Peyer's patch (tissue), 4 donors: ENCODE data around the gene PPP3R1.

Source experiments
- POLR2A ChIP-seq, 2 donors: fragments of 450-650 bp; IDR thresholded peaks; one replicate each; pipeline ENCODE4 v1.5.1; 2017; ENCODE audit warnings: antibody characterized with exemption in 2 of 2, mild to moderate bottlenecking in 2 of 2, moderate library complexity in 2 of 2
- TF ChIP-seq, protein P1 (sequence below), 6 experiments: fragments of 450-650 bp in 4 of 6; fragments of 200-600 bp in 2 of 6; sonication (generic) in 1 of 6; IDR thresholded peaks; one replicate each; pipeline ENCODE4 v1.5.1; 2017 to 2019; ENCODE audit warnings: antibody characterized with exemption in 6 of 6, mild to moderate bottlenecking in 3 of 6, moderate library complexity in 1 of 6

DNA sequence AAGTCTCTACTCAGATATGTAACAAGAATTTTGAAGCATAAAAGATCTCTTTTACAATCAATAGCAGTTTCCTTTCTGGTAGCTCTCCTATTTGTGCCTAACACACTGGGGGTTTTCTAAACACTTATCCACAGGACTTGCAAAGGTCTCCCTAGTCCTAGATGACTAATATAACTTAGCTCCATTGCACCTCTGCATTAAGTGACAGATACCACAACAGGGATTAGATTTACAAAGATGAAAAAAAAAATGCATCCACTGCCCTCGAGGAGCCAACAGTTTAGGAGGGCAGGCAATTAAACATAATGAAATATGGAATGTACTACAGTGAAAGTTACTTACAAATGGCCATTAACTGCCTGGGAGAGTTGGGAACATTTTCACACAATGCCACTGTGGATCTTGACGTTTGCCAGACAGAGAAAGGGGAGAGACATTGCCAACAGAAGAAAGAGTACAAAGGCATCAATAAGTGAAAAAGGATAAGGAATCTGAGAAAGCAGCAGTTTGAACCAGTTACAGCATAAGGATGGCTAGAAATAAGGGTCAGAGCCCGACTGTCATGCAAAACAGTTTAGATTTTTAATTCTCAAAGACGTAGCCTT is 14.3 kb downstream of the PPP3R1 start:
- TF ChIP-seq, protein P1, sequence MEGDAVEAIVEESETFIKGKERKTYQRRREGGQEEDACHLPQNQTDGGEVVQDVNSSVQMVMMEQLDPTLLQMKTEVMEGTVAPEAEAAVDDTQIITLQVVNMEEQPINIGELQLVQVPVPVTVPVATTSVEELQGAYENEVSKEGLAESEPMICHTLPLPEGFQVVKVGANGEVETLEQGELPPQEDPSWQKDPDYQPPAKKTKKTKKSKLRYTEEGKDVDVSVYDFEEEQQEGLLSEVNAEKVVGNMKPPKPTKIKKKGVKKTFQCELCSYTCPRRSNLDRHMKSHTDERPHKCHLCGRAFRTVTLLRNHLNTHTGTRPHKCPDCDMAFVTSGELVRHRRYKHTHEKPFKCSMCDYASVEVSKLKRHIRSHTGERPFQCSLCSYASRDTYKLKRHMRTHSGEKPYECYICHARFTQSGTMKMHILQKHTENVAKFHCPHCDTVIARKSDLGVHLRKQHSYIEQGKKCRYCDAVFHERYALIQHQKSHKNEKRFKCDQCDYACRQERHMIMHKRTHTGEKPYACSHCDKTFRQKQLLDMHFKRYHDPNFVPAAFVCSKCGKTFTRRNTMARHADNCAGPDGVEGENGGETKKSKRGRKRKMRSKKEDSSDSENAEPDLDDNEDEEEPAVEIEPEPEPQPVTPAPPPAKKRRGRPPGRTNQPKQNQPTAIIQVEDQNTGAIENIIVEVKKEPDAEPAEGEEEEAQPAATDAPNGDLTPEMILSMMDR (IDR thresholded peaks at IDR 0.05): no peak
- TF ChIP-seq POLR2A (IDR thresholded peaks at IDR 0.05): no peak
